Neuron (in vitro differentiated cells): ENCODE results near the gene HAL.
"Not testable (repeated sequence)": the region's sequence is repeated elsewhere in the genome, so short reads cannot be mapped to it uniquely, and the experiment has no call there.

Source experiments
- H2AFZ ChIP-seq: one replicate; pipeline ENCODE4 v1.6.1; 2013; ENCODE audit warnings: low read depth, mild to moderate bottlenecking, inconsistent platforms, low read length, moderate library complexity
- H3K27me3 ChIP-seq: one replicate; pipeline ENCODE4 v1.6.1; 2013; ENCODE audit warnings: low read length; ENCODE audit not compliant: insufficient read depth
- H3K36me3 ChIP-seq: one replicate; pipeline ENCODE4 v1.6.1; 2013; ENCODE audit warnings: low read length; ENCODE audit not compliant: insufficient read depth
- H3K4me1 ChIP-seq: one replicate; pipeline ENCODE4 v1.6.1; 2013; ENCODE audit warnings: low read length; ENCODE audit not compliant: insufficient read depth
- H3K4me3 ChIP-seq: 2 replicates; pipeline ENCODE4 v1.5.1; 2013; ENCODE audit warnings: mild to moderate bottlenecking, low read length, moderate library complexity
- H3K9me3 ChIP-seq: one replicate; pipeline ENCODE4 v1.6.1; 2013; ENCODE audit warnings: low read length

The HAL gene

DNA sequence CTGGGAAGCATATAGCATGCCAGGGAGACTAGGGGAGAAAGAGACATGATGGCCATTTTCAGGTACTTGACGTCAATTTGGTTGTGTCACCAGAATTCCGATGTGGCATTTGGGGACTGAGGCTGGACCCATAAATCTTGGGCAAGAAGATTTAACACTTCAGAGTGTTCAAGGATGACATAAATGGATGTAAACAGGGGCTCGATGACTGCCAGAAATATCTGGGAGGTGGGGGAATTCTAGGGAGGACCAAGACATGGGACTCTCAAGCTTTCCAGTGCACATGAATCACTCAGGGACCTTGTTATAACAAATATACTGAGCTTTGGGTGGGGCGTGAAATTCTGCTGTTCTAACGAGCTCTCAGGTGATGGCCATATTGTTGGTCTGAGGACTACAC is 17.8 kb downstream of the HAL start:
- peaks cover 5% of the 10 kb centered on the region for H3K27me3 ChIP-seq
- H3K9me3 ChIP-seq: no peaks in the 10 kb centered on the region
- H3K4me1 ChIP-seq: no peaks in the 10 kb centered on the region
- H2AFZ ChIP-seq: no peak overlapping the region
- H3K36me3 ChIP-seq: no peaks in the 10 kb centered on the region
- H3K4me3 ChIP-seq: no peak overlapping the region

DNA sequence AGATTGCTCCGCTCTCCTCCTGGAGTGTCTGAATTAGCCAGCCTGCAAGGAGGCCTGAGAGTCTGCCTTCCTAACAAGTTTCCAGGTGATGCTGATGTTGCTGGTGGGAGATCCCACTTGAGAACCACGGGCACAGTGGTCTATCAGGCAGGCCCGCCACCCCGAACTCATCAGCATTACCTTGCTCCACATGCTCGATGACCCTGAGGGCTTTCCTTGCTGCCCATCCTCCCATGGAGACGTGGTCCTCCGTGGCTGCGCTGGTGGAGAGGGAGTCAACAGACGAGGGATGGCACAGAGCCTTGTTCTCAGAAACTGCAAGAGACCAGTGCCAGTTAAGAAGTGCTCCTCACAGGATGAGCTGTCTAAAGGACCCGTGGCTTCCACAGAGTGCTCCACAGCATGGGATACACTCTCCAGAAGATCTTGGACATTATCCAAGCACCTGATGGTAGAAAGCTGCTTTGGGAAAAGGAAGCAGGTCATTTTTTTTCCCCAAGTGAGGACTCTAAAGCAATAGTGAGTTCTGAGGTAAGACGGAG is 18.3 kb downstream of the HAL start:
- peaks cover 5% of the 10 kb centered on the region for H3K27me3 ChIP-seq
- no peak overlapping the region for H2AFZ ChIP-seq
- H3K4me3 ChIP-seq: no peak overlapping the region
- no peaks in the 10 kb centered on the region for H3K36me3 ChIP-seq
- H3K4me1 ChIP-seq: no peaks in the 10 kb centered on the region
- H3K9me3 ChIP-seq: no peaks in the 10 kb centered on the region

DNA sequence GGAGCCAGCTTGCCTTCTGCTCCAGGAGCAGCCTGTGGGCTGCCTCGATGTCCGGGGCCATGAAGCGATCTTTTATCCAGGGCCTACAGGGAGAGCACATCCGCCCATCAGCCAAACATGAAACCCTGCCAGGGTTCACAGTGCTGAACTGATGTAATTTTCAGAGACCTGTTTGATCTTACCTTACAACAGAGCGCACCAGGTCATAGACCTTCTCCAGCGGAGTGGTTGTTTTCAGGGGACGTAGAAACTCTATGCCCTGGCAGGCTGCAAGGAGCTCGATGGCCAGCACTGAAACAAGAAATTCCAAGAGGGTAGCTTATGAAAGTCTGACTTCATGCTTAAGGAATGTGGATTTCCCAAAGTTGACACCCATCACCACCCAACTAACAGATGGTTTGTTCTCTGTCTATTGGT is 19.7 kb downstream of the HAL start:
- H3K4me1 ChIP-seq: no peaks in the 10 kb centered on the region
- no peaks in the 10 kb centered on the region for H3K9me3 ChIP-seq
- no peak overlapping the region for H3K4me3 ChIP-seq
- H3K27me3 ChIP-seq: peaks cover 5% of the 10 kb centered on the region
- H3K36me3 ChIP-seq: no peaks in the 10 kb centered on the region
- H2AFZ ChIP-seq: no peak overlapping the region

DNA sequence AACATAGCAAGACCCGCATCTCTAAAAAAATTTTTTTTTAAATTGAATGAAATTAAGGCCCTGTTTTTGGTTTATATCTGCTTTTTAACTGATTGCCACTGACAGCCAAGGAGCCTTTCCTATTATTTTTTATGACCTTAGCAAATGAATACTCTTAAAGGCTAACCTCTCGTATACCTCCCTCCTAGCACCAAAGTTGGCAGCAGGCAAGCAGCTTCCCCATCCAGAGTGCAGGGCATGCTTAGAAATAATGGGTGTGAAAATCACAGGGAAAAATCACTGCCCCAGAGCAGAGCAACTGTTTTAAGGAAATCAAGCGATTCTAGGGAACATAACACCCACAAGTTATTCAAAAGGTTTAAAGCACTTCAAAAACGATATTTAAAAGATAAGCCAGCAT is 20.7 kb downstream of the HAL start:
- Histone ChIP-seq H3K4me1 (no peaks in the 10 kb centered on the region), H3K4me3 (no peak overlapping the region), H3K36me3 (no peaks in the 10 kb centered on the region)

DNA sequence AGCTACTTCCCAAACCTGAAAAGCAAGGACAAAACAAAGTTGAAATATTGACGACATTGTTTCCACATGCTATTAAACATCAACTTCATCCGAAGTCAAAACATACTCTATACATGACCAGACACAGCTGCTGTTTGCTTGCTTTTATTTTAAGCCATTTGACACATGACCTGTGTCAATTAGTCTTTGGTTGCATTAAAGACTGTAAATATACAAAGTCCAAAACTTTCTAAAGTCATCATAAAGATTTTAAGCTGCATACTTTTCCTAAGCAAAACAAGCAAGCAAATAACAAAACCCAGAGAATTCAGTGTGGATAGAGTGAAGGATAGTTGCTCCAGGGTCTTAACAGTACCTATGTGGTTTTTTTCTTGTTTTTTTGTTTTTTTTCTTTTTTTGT is 21.8 kb downstream of the HAL start:
- H3K4me1 ChIP-seq: no peaks in the 10 kb centered on the region
- peaks cover 3% of the 10 kb centered on the region for H3K9me3 ChIP-seq
- no peak overlapping the region for H2AFZ ChIP-seq
- H3K27me3 ChIP-seq: peaks cover 5% of the 10 kb centered on the region
- no peaks in the 10 kb centered on the region for H3K36me3 ChIP-seq
- no peak overlapping the region for H3K4me3 ChIP-seq

More for the DNA sequence above, 20.7 kb downstream of the HAL start:
- peaks cover 3% of the 10 kb centered on the region for H3K9me3 ChIP-seq
- no peak overlapping the region for H2AFZ ChIP-seq
- H3K27me3 ChIP-seq: peaks cover 5% of the 10 kb centered on the region

DNA sequence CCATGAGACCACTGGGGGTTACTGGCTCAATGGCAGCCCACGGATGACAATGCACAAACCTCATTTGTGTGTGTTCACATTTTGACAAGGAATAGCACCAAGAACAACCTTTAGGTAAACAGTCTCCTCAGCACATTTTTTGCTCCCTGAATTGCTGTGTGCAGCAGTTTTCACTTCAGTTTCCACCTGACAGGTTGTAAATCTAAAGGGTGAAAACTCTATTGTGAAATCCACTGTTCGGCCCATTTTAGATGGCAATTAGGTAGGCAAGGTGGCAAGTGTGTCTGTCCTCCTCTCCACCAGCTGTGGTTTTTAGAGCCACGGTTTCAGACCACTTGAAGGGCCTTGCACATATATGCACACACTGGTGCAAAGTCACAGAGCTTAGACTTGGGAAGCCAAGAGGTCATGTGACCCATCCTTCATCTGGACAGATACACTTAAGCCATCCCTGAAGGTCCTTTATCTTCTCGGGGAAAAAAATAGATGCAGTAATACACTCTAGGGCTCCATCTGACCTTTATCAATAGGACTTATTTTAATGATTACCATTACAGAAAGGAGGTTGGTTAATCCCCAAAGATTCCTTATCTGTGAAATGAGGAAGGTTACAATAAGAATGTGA is 23.2 kb downstream of the HAL start:
- Histone ChIP-seq H2AFZ (no peak overlapping the region), H3K4me1 (no peaks in the 10 kb centered on the region), H3K27me3 (no peaks in the 10 kb centered on the region), H3K9me3 (peaks cover 3% of the 10 kb centered on the region), H3K36me3 (no peaks in the 10 kb centered on the region), H3K4me3 (no peak overlapping the region)

DNA sequence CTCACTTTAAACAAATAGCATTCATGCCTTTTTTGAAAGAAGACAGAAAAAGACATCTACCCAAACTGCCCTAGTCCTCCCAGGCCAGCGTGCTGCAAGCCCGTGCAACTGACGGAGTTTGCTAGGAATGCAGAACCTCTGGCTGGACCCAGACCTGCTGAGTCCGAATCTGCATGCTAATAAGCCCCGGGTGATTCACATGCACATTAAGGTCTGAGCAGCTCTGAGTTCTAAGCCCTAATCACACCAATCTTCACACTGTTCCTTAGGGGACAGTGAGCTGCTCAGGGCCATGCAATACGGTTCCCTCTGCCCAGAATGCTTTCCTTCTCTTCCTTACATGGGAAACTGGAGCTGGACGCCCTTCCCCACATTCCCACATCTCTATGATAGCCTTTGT is 25.2 kb downstream of the HAL start:
- Histone ChIP-seq H3K4me1 (no peaks in the 10 kb centered on the region), H3K9me3 (peaks cover 3% of the 10 kb centered on the region), H2AFZ (no peak overlapping the region), H3K27me3 (no peaks in the 10 kb centered on the region), H3K4me3 (no peak overlapping the region), H3K36me3 (no peaks in the 10 kb centered on the region)

DNA sequence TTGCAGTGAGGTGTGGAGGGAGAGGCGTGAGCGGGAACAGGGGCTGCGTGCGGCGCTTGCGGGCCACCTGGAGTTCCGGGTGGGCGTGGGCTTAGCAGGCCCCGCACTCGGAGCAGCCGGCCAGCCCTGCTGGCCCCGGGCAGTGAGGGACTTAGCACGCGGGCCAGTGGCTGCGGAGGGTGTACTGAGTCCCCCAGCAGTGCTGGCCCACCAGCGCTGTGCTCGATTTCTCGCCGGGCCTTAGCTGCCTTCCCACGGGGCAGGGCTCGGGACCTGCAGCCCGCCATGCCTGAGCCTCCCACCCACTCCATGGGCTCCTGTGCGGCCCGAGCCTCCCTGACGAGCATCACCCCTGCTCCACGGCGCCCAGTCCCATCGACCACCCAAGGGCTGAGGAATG is 27.0 kb downstream of the HAL start:
- H3K36me3 ChIP-seq, H3K27me3 ChIP-seq, H3K9me3 ChIP-seq, H3K4me3 ChIP-seq, H3K4me1 ChIP-seq, H2AFZ ChIP-seq: not testable (repeated sequence)

DNA sequence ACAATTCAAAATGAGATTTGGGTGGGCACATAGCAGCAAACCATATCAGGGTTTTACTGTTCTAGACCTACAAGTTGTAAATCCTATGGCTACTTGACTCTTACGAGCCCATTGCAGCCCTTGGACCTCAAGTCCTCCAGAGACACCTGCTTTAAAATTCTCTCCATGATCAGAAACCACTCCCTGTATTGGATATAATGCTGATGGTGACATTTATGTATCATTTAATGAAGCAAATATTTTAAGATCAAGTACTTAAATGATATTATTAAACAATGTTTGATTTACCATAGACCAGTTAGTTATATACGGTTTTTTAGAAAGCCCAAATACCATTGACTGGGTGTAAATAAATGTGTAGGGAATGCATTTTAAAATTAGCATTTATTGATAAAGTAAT is 28.8 kb downstream of the HAL start:
- Histone ChIP-seq H3K36me3 (no peaks in the 10 kb centered on the region), H3K4me3 (no peak overlapping the region), H2AFZ (no peak overlapping the region), H3K27me3 (no peaks in the 10 kb centered on the region), H3K9me3 (peaks cover 3% of the 10 kb centered on the region), H3K4me1 (no peaks in the 10 kb centered on the region)

DNA sequence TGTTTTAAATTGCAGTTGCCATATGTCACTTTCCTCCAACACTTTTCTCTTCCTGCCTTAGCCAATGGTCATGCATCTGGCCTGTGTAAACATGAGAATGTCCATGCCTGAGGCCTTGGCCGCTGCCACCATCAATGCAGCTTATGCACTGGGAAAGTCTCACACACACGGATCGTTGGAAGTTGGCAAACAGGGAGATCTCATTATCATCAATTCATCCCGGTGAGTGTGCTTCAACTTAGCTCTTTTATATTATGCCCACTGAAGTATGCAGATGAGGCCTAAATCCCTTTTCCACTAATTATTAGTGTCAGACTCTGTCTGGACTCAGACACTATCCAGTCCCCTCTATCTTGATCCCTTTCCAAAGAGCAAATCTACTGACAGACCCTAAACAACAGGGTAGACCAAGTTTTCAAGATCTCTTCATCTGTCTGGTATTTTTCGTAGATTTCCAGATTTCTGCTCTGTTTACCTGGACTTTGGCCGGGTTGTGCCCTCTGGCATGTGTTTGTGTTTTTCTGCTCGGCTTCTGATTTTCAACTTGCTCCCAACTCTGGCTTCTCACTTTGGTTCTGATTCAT is 29.8 kb downstream of the HAL start:
- no peaks in the 10 kb centered on the region for H3K36me3 ChIP-seq
- peaks cover 3% of the 10 kb centered on the region for H3K9me3 ChIP-seq
- H3K4me3 ChIP-seq: no peak overlapping the region
- no peaks in the 10 kb centered on the region for H3K4me1 ChIP-seq
- H2AFZ ChIP-seq: no peak overlapping the region
- H3K27me3 ChIP-seq: no peaks in the 10 kb centered on the region

DNA sequence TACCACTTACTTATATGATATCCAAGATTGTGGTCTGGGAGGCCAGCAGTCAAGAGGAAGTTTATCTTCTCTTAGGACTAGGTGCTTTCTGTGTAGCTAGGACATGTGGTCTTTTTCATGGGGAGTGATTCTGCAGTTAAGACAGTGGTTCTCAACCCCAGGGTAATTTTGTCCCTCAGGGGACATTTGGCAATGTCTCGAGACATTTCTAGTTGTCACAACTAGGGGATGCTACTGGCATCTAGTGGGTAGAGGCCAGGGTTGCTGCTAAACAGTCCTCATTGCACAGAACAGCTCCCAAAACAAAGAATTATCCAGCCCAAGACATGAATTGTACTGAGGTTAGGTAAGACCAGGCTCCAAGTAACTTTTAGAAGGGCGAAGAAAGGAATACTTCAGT is 33.0 kb downstream of the HAL start:
- no peaks in the 10 kb centered on the region for H3K36me3 ChIP-seq
- H2AFZ ChIP-seq: no peak overlapping the region
- H3K9me3 ChIP-seq: no peaks in the 10 kb centered on the region
- no peaks in the 10 kb centered on the region for H3K4me1 ChIP-seq
- no peaks in the 10 kb centered on the region for H3K27me3 ChIP-seq
- no peak overlapping the region for H3K4me3 ChIP-seq

DNA sequence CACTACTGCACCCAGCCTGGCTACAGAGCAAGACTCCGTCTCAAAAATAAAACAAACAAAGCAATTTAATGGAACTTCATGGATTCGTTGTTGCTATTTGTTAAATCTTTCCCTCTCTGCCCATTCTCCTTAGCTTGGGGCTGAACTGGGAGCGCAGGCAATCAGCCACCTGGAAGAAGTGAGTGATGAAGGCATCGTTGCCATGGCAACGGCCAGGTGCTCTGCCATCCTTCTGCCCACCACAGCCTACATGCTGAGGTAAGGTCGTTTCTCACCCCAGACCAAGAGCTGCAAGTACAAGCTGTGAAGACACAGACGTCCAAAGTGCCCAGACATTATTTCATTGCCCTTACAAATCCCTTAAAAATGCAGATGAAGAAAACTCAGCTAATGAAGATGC is 33.9 kb downstream of the HAL start:
- Histone ChIP-seq H2AFZ (no peak overlapping the region), H3K4me3 (no peak overlapping the region), H3K4me1 (no peaks in the 10 kb centered on the region), H3K27me3 (peaks cover 2% of the 10 kb centered on the region), H3K9me3 (no peaks in the 10 kb centered on the region), H3K36me3 (no peaks in the 10 kb centered on the region)

DNA sequence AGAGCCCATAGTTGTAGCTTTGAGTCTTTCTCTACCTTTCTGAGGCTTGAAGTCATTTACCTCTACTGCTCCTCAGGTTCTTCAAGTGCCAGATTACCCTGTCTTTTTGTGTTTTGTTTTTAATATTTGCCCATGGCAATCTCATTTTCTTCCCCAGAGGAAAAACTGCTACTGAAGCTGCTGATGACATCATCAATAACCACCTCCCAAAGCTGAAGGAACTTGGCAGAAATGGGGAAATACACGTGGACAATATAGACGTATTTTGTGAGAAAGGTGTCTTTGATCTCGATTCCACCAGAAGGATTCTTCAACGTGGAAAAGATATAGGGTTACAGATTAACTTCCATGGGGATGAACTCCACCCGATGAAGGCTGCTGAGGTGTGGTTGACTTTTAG is 35.9 kb downstream of the HAL start:
- no peaks in the 10 kb centered on the region for H3K36me3 ChIP-seq
- no peaks in the 10 kb centered on the region for H3K9me3 ChIP-seq
- H3K4me1 ChIP-seq: no peaks in the 10 kb centered on the region
- peaks cover 12% of the 10 kb centered on the region for H3K27me3 ChIP-seq
- H2AFZ ChIP-seq: no peak overlapping the region
- no peak overlapping the region for H3K4me3 ChIP-seq

DNA sequence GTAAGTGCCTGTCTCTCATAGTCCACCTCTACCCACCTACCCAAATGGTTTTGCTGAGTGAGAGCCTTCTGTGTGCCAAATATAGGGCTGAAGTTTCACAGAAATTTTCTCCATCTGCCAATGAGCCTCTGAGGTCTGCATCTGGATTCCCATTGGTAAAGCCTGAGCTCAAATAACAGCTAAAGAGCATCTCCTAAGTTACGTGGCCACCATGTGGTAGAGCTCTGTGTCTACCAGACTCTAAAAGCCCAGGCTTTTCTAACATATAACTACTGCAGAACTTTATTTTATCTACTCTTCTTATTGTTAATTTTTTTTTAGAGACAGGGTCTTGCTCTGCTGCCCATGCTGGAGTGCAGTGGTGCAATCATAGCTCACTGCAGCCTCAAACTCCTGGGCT is 37.0 kb downstream of the HAL start:
- H3K9me3 ChIP-seq: no peaks in the 10 kb centered on the region
- peaks cover 12% of the 10 kb centered on the region for H3K27me3 ChIP-seq

More for the DNA sequence above, 37.0 kb downstream of the HAL start:
- Histone ChIP-seq H3K4me1 (no peaks in the 10 kb centered on the region), H2AFZ (no peak overlapping the region), H3K36me3 (no peaks in the 10 kb centered on the region), H3K4me3 (no peak overlapping the region)
